Esophagus muscularis mucosa (tissue), 4 donors: ENCODE measurements around the gene KAZN. TPM values are rescaled to one million over a fixed set of nuclear protein-coding genes. Genes with fewer than 3 reads are reported as not detected.
A peak's percentile ranks its signal among the peaks of the same experiment; 100 is the strongest.

Source experiments
- DNase-seq: peaks from one replicate; pipeline ENCODE4 v3.0.0-alpha.2; 2017; ENCODE audit errors: extremely low spot score
- H3K27ac ChIP-seq, 4 donors: fragments of 200-600 bp; sonication (generic); replicated peaks in 1 of 4; 1 replicate in 3 of 4; 2 replicates in 1 of 4; pipeline ENCODE4 v1.5.1; 2016 to 2019; ENCODE audit warnings: mild to moderate bottlenecking in 1 of 4
- H3K27me3 ChIP-seq, 4 donors: fragments of 200-600 bp; sonication (generic); one replicate each; pipeline versions ENCODE4 v1.5.1 to v1.6.0; 2016 to 2019
- H3K36me3 ChIP-seq, 4 donors: fragments of 200-600 bp; sonication (generic); one replicate each; pipeline ENCODE4 v1.5.1; 2016 to 2019
- H3K4me1 ChIP-seq, 4 donors: fragments of 200-600 bp; sonication (generic); one replicate each; pipeline ENCODE4 v1.5.1; 2016 to 2019
- H3K4me3 ChIP-seq, 4 donors: fragments of 200-600 bp; sonication (generic); 1 replicate in 2 of 4; 2 replicates in 2 of 4; pipeline ENCODE4 v1.5.1; 2016 to 2019; ENCODE audit warnings: mild to moderate bottlenecking in 4 of 4, moderate library complexity in 1 of 4
- H3K9me3 ChIP-seq, 4 donors: fragments of 200-600 bp; sonication (generic); 1 replicate in 3 of 4; 2 replicates in 1 of 4; pipeline ENCODE4 v1.5.1; 2016 to 2019
- CTCF ChIP-seq, 3 experiments: fragments of 200-600 bp in 2 of 3; fragments of 450-650 bp in 1 of 3; sonication (generic) in 2 of 3; IDR thresholded peaks; one replicate each; pipeline ENCODE4 v1.5.1; 2017 to 2019; ENCODE audit warnings: antibody characterized with exemption in 3 of 3, mild to moderate bottlenecking in 2 of 3, moderate library complexity in 1 of 3
- EP300 ChIP-seq: sonication (generic); formaldehyde crosslinking; IDR thresholded peaks from one replicate; pipeline ENCODE4 v1.6.1; 2017; ENCODE audit warnings: antibody characterized with exemption
- POLR2A ChIP-seq: fragments of 450-650 bp; IDR thresholded peaks from one replicate; pipeline ENCODE4 v1.6.1; 2017; ENCODE audit warnings: antibody characterized with exemption, moderate library complexity, mild to moderate bottlenecking, low read depth
- POLR2AphosphoS5 ChIP-seq, 2 donors: sonication (generic); formaldehyde crosslinking; IDR thresholded peaks; one replicate each; pipeline ENCODE4 v1.6.1; 2017; ENCODE audit warnings: antibody characterized with exemption in 2 of 2
- WGBS: methylation state at CpG from one replicate; pipeline ENCODE4 v1.1.5; 2018; 5-methylcytosine and 5-hydroxymethylcytosine counted together
- intact Hi-C: fragments of 100-400 bp; cut with DNase I; formaldehyde crosslinking; loops from one replicate; pipeline ENCODE4 v1.15.1; 2023
- total RNA-seq, 4 donors: library from RNA; depleted of rRNA; stranded (reverse); fragments of >200 nt; gene quantifications; one replicate each; pipeline versions ENCODE4 v1.1.0 to v1.2.1, GENCODE V29; 2016

The KAZN gene
- total RNA-seq, 4 donors from 2014 or later, result 9.9 to 14.1 (median 11.9) TPM

GRCh38 chr1:14919289-14919688, 320.8 kb downstream of the KAZN start:
- DNase-seq, result no peak
- WGBS, result 96% methylated on average over 10 of the region's 10 CpGs
- intact Hi-C loops, result loop anchor here (10.0 kb wide), 1 partner anchor 144 kb away; no protein-coding TSS in a partner anchor

GRCh38 chr1:14919751-14920150, 321.3 kb downstream of the KAZN start:
- Histone ChIP-seq H3K27me3 (no peaks in the 10 kb centered on the region), H3K36me3 (no peaks in the 10 kb centered on the region), H3K4me3 (no peak overlapping the region), H3K9me3 (no peaks in the 10 kb centered on the region), H3K4me1 (peaks cover 2 to 10% (median 8%) of the 10 kb centered on the region in 4 donors), H3K27ac (no peak overlapping the region)
- intact Hi-C loops, result loop anchor here (10.0 kb wide), 1 partner anchor 145 kb away; no protein-coding TSS in a partner anchor
- DNase-seq, result no peak
- TF ChIP-seq EP300 (no peak), POLR2A (no peak), POLR2AphosphoS5 (IDR thresholded peaks at IDR 0.05) (no peak), CTCF (IDR thresholded peaks at IDR 0.05) (no peak)
- 60% methylated on average over 5 of the region's 5 CpGs for WGBS

More at GRCh38 chr1:14919289-14919688, 320.8 kb downstream of the KAZN start:
- H3K27me3 ChIP-seq, result no peaks in the 10 kb centered on the region
- no peaks in the 10 kb centered on the region for H3K9me3 ChIP-seq
- no peak for TF ChIP-seq CTCF (IDR thresholded peaks at IDR 0.05)
- no peak for TF ChIP-seq EP300
- no peak overlapping the region for H3K4me3 ChIP-seq
- H3K36me3 ChIP-seq, result no peaks in the 10 kb centered on the region
- no peak overlapping the region for H3K27ac ChIP-seq
- peaks cover 0 to 7% (median 5%) of the 10 kb centered on the region in 4 donors for H3K4me1 ChIP-seq

- H3K27me3 ChIP-seq, result no peaks in the 10 kb centered on the region
- 69% methylated on average over 7 of the region's 7 CpGs for WGBS
- H3K4me1 ChIP-seq, result peaks cover 13 to 21% (median 20%) of the 10 kb centered on the region in 4 donors
- H3K4me3 ChIP-seq, result no peak overlapping the region
- H3K9me3 ChIP-seq, result no peaks in the 10 kb centered on the region
- intact Hi-C loops, result no loop called here
- H3K27ac ChIP-seq, result no peak overlapping the region
- TF ChIP-seq POLR2A (no peak), EP300 (no peak), CTCF (IDR thresholded peaks at IDR 0.05) (no peak), POLR2AphosphoS5 (IDR thresholded peaks at IDR 0.05) (no peak)
- no peak for DNase-seq
- H3K36me3 ChIP-seq, result no peaks in the 10 kb centered on the region
Measured at GRCh38 chr1:14921057-14921456, 322.6 kb downstream of the KAZN start.

- no peak for TF ChIP-seq CTCF (IDR thresholded peaks at IDR 0.05)
- no peak for TF ChIP-seq POLR2AphosphoS5 (IDR thresholded peaks at IDR 0.05)
- TF ChIP-seq POLR2A, result no peak
- TF ChIP-seq EP300, result no peak
- intact Hi-C loops, result no loop called here
- Histone ChIP-seq H3K27ac (peak overlapping the region; percentile 64 to 74 (median 72)), H3K9me3 (no peaks in the 10 kb centered on the region), H3K27me3 (no peaks in the 10 kb centered on the region), H3K4me3 (peak overlapping the region; percentile 66 to 88 (median 70)), H3K4me1 (peaks cover 13 to 22% (median 20%) of the 10 kb centered on the region in 4 donors), H3K36me3 (no peaks in the 10 kb centered on the region)
- no peak for DNase-seq
- 88% methylated on average over 10 of the region's 11 CpGs for WGBS
Measured at GRCh38 chr1:14922942-14923726, 324.6 kb downstream of the KAZN start.
